Measurements from ENCODE around the gene CCDC80.

The CCDC80 gene

DNA sequence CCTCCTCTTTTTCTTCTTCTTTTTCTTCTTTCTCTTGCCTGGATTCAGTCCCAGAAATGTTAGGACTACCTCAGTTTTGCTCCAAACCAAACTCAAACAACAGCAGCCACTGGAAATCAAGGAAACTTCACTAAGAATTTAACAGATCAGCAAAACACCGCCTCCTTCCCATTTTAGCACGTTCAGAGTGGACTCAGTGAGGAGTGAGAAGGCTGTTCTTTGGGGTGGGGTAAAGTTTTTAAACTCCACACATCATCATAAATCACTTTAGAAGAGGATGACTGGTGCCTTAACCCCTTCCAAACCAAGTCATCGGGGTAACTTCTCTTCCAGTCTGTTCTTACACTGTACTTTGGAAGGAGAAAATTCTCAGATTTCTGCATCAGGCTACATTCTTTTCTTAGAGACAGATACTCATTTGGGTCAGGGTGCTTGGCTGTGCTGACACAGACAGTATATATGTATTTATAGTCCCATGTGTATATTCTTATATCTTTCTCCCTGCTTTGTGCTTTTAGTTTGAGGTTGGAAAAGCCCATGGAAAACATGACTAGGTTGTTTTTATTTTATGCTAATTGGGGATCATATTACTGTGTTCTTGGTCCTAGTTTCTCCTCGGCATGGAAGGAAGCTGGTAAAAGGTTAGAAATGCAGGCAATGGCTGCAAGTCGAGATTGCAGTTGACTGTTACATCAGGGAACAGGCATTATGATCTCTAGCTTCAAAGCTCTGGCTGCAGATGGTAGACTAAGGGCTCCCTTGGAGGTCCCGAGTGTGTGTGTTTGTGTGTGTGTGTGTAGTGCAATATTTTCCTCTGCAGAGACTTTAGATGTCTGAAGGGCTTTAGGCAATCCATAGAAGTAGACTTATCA, at the start of gene CCDC80 (continued):
- TF ChIP-seq, protein P1, sequence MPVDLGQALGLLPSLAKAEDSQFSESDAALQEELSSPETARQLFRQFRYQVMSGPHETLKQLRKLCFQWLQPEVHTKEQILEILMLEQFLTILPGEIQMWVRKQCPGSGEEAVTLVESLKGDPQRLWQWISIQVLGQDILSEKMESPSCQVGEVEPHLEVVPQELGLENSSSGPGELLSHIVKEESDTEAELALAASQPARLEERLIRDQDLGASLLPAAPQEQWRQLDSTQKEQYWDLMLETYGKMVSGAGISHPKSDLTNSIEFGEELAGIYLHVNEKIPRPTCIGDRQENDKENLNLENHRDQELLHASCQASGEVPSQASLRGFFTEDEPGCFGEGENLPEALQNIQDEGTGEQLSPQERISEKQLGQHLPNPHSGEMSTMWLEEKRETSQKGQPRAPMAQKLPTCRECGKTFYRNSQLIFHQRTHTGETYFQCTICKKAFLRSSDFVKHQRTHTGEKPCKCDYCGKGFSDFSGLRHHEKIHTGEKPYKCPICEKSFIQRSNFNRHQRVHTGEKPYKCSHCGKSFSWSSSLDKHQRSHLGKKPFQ (tag by site-specific recombination; IDR thresholded peaks at IDR 0.05), result no peak
- TF ChIP-seq, protein P2, sequence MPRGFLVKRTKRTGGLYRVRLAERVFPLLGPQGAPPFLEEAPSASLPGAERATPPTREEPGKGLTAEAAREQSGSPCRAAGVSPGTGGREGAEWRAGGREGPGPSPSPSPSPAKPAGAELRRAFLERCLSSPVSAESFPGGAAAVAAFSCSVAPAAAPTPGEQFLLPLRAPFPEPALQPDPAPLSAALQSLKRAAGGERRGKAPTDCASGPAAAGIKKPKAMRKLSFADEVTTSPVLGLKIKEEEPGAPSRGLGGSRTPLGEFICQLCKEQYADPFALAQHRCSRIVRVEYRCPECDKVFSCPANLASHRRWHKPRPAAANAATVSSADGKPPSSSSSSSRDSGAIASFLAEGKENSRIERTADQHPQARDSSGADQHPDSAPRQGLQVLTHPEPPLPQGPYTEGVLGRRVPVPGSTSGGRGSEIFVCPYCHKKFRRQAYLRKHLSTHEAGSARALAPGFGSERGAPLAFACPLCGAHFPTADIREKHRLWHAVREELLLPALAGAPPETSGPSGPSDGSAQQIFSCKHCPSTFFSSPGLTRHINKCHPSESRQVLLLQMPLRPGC (tag by site-specific recombination; IDR thresholded peaks at IDR 0.05), result no peak
- TF ChIP-seq ZNF510 (tag by site-specific recombination; IDR thresholded peaks at IDR 0.05; ENCODE audit: insufficient replicate concordance) (no peak), ZNF600 (tag by site-specific recombination; IDR thresholded peaks at IDR 0.05) (no peak), GLI2 (tag by site-specific recombination; IDR thresholded peaks at IDR 0.05; ENCODE audit: borderline replicate concordance, low read depth) (no peak), ZNF585B (tag by site-specific recombination; IDR thresholded peaks at IDR 0.05) (no peak), ZNF664 (tag by site-specific recombination; IDR thresholded peaks at IDR 0.05) (no peak), IKZF3 (tag by site-specific recombination; IDR thresholded peaks at IDR 0.05) (no peak), ZNF133 (tag by site-specific recombination; IDR thresholded peaks at IDR 0.05) (no peak), ZNF654 (tag by site-specific recombination; IDR thresholded peaks at IDR 0.05; ENCODE audit: low read depth) (no peak), ZNF148 (tag by site-specific recombination; IDR thresholded peaks at IDR 0.05; ENCODE audit: borderline replicate concordance) (no peak), ZNF292 (tag by site-specific recombination; IDR thresholded peaks at IDR 0.05; ENCODE audit: borderline replicate concordance, low read depth) (no peak), ZFHX2 (tag by site-specific recombination; conservative IDR thresholded peaks at IDR 0.05) (no peak), ZNF155 (tag by site-specific recombination; IDR thresholded peaks at IDR 0.05) (no peak), YY2 (tag by site-specific recombination; IDR thresholded peaks at IDR 0.05) (no peak), ZNF248 (tag by site-specific recombination; IDR thresholded peaks at IDR 0.05) (no peak), ZSCAN18 (tag by site-specific recombination; IDR thresholded peaks at IDR 0.05) (no peak), ZNF518A (tag by site-specific recombination; conservative IDR thresholded peaks at IDR 0.05; ENCODE audit: low read depth) (0 out of 2 replicates have a peak, but pooled peaks have one; percentile 23), OSR2 (tag by site-specific recombination; IDR thresholded peaks at IDR 0.05) (no peak), KLF7 (tag by site-specific recombination; IDR thresholded peaks at IDR 0.05; ENCODE audit: borderline replicate concordance) (no peak), ZNF266 (tag by site-specific recombination; IDR thresholded peaks at IDR 0.05; ENCODE audit: low read depth) (no peak), FEZF1 (tag by site-specific recombination; IDR thresholded peaks at IDR 0.05) (no peak), ZNF544 (tag by site-specific recombination; IDR thresholded peaks at IDR 0.05) (no peak), KLF9 (tag by site-specific recombination; IDR thresholded peaks at IDR 0.05; ENCODE audit: low read depth) (no peak), ZNF223 (tag by site-specific recombination; IDR thresholded peaks at IDR 0.05) (no peak)
- TF ChIP-seq, protein P3, sequence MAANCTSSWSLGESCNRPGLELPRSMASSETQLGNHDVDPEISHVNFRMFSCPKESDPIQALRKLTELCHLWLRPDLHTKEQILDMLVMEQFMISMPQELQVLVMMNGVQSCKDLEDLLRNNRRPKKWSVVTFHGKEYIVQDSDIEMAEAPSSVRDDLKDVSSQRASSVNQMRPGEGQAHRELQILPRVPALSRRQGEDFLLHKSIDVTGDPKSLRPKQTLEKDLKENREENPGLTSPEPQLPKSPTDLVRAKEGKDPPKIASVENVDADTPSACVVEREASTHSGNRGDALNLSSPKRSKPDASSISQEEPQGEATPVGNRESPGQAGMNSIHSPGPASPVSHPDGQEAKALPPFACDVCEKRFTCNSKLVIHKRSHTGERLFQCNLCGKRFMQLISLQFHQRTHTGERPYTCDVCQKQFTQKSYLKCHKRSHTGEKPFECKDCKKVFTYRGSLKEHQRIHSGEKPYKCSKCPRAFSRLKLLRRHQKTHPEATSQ (tag by site-specific recombination; IDR thresholded peaks at IDR 0.05), result no peak
